IMR-90 (cell line): ENCODE results near the gene UBR1. TPM values are rescaled to one million over a fixed set of nuclear protein-coding genes. Genes with fewer than 3 reads are reported as not detected.

Experiments used
- ATAC-seq: fragments of 200-7000 bp; cut with Tn5 transposase; 2 replicates; pipeline ENCODE4 v1.9.1; 2020; ENCODE audit warnings: low read depth, mild to moderate bottlenecking, moderate library complexity
- BruUV-seq: library from RNA; stranded (reverse); fragments of 400-500 nt; replicated peaks from 2 replicates; lab custom pipeline; 2021; lab: Mats Ljungman, UMichigan
- CTCF ChIA-PET: fragments of 300-600 bp; formaldehyde crosslinking; extraction: SDS; loops from one replicate; lab custom pipeline; 2021; ENCODE audit warnings: antibody characterized with exemption; lab: Yijun Ruan, JAX
- POLR2A ChIA-PET: fragments of 300-600 bp; sonication (Branson Sonifier 250); formaldehyde crosslinking; loops from one replicate; lab custom pipeline; 2022; ENCODE audit warnings: antibody characterized with exemption; ENCODE audit not compliant: unreplicated experiment; lab: Charles Lee
- DNase-seq: peaks from one replicate; pipeline ENCODE4 v3.0.0; 2013
- H2AFZ ChIP-seq: replicated peaks from 2 replicates; pipeline ENCODE3; 2013; ENCODE audit warnings: low read length, mild to moderate bottlenecking; ENCODE audit not compliant: poor library complexity
- H2AK5ac ChIP-seq: 2 replicates; pipeline ENCODE4 v1.6.1; 2013; ENCODE audit warnings: low read depth, low read length, inconsistent platforms
- H2AK9ac ChIP-seq: replicated peaks from 2 replicates; pipeline ENCODE3; 2013; ENCODE audit warnings: mild to moderate bottlenecking, low read depth, low read length, moderate library complexity; ENCODE audit not compliant: poor library complexity
- H2BK120ac ChIP-seq: 2 replicates; pipeline ENCODE4 v1.6.1; 2013; ENCODE audit warnings: low read depth, low read length, inconsistent platforms
- H2BK15ac ChIP-seq: 3 replicates; pipeline ENCODE4 v1.6.1; 2013; ENCODE audit warnings: low read depth, low read length, inconsistent platforms
- H2BK20ac ChIP-seq: 2 replicates; pipeline ENCODE4 v1.6.1; 2013; ENCODE audit warnings: low read depth, mild to moderate bottlenecking, inconsistent platforms, low read length, moderate library complexity
- H2BK5ac ChIP-seq: 2 replicates; pipeline ENCODE4 v1.6.1; 2013; ENCODE audit warnings: mild to moderate bottlenecking, low read depth, low read length, inconsistent platforms; ENCODE audit not compliant: poor library complexity, severe bottlenecking
- H3K14ac ChIP-seq: replicated peaks from 2 replicates; pipeline ENCODE4 v1.6.1; 2013; ENCODE audit warnings: low read depth, low read length, inconsistent platforms
- H3K18ac ChIP-seq: 2 replicates; pipeline ENCODE4 v1.6.1; 2013; ENCODE audit warnings: low read depth, low read length, control low read depth
- H3K23ac ChIP-seq: 2 replicates; pipeline ENCODE4 v1.6.1; 2013; ENCODE audit warnings: low read depth, low read length, inconsistent platforms
- H3K27ac ChIP-seq: 2 replicates; pipeline ENCODE4 v1.5.1; 2013; ENCODE audit warnings: mild to moderate bottlenecking, control low read depth, low read length; ENCODE audit not compliant: insufficient read depth
- H3K27me3 ChIP-seq: 2 replicates; pipeline ENCODE4 v1.6.1; 2013; ENCODE audit warnings: low read length; ENCODE audit not compliant: control insufficient read depth, insufficient read depth
- H3K36me3 ChIP-seq: 2 replicates; pipeline ENCODE4 v1.6.1; 2013; ENCODE audit warnings: low read length, mixed read lengths; ENCODE audit not compliant: control insufficient read depth, insufficient read depth
- H3K4ac ChIP-seq: 2 replicates; pipeline ENCODE4 v1.6.1; 2013; ENCODE audit warnings: low read depth, low read length, inconsistent platforms
- H3K4me1 ChIP-seq: 2 replicates; pipeline ENCODE4 v1.6.1; 2013; ENCODE audit warnings: low read length, mixed read lengths; ENCODE audit not compliant: control insufficient read depth, insufficient read depth
- H3K4me2 ChIP-seq: 2 replicates; pipeline ENCODE4 v1.6.1; 2013; ENCODE audit warnings: low read depth, mild to moderate bottlenecking, control low read depth, low read length, moderate library complexity
- H3K4me3 ChIP-seq: 2 replicates; pipeline ENCODE4 v1.5.1; 2013; ENCODE audit warnings: low read depth, mild to moderate bottlenecking, control low read depth, low read length, moderate library complexity; ENCODE audit not compliant: insufficient read depth
- H3K56ac ChIP-seq: 2 replicates; pipeline ENCODE4 v1.6.1; 2013; ENCODE audit warnings: low read length, inconsistent platforms; ENCODE audit not compliant: insufficient read depth; ENCODE audit errors: extremely low read depth
- H3K79me1 ChIP-seq, 2 experiments: 2 replicates each; pipeline ENCODE4 v1.6.1; 2013; ENCODE audit warnings: low read length in 2 of 2, inconsistent platforms in 1 of 2, low read depth in 1 of 2
- H3K9ac ChIP-seq: 2 replicates; pipeline ENCODE4 v1.6.1; 2013; ENCODE audit warnings: low read depth, low read length, control low read depth
- H3K9me1 ChIP-seq: 2 replicates; pipeline ENCODE4 v1.6.1; 2013; ENCODE audit warnings: low read length, inconsistent platforms; ENCODE audit not compliant: insufficient read depth
- H3K9me3 ChIP-seq: 2 replicates; pipeline ENCODE4 v1.6.1; 2013; ENCODE audit warnings: low read length; ENCODE audit not compliant: control insufficient read depth, insufficient read depth
- H4K20me1 ChIP-seq: 2 replicates; pipeline ENCODE4 v1.6.1; 2013; ENCODE audit warnings: low read length, inconsistent platforms; ENCODE audit not compliant: insufficient read depth
- H4K5ac ChIP-seq: 2 replicates; pipeline ENCODE4 v1.6.1; 2013; ENCODE audit warnings: mild to moderate bottlenecking, low read depth, low read length, control low read depth
- H4K8ac ChIP-seq, 2 experiments: 2 replicates each; pipeline ENCODE4 v1.6.1; 2013; ENCODE audit warnings: low read depth in 2 of 2, low read length in 2 of 2, control low read depth in 1 of 2, inconsistent platforms in 1 of 2
- H4K91ac ChIP-seq: 2 replicates; pipeline ENCODE4 v1.6.1; 2013; ENCODE audit warnings: low read depth, low read length, inconsistent platforms; ENCODE audit not compliant: insufficient read depth
- BHLHE40 ChIP-seq: fragments of 150-350 bp; IDR thresholded peaks from 2 replicates; pipeline ENCODE4 v1.6.1; 2016; ENCODE audit warnings: mild to moderate bottlenecking, low read depth, low read length
- CEBPB ChIP-seq: IDR thresholded peaks from 2 replicates; pipeline ENCODE4 v1.6.1; 2012; ENCODE audit warnings: low read depth, low read length, improper control_type of control experiment
- CHD1 ChIP-seq: IDR thresholded peaks from 2 replicates; pipeline ENCODE4 v1.6.1; 2012; ENCODE audit warnings: low read depth, low read length, improper control_type of control experiment
- CTCF ChIP-seq: conservative IDR thresholded peaks from 2 replicates; pipeline ENCODE4 v1.5.1; 2012; ENCODE audit warnings: mild to moderate bottlenecking, low read depth, low read length, improper control_type of control experiment
- FOS ChIP-seq: fragments of 150-350 bp; IDR thresholded peaks from 2 replicates; pipeline ENCODE4 v1.6.1; 2016; ENCODE audit warnings: low read depth, low read length
- MAFK ChIP-seq: IDR thresholded peaks from 2 replicates; pipeline ENCODE4 v1.6.1; 2012; ENCODE audit warnings: low read depth, low read length, improper control_type of control experiment
- MAZ ChIP-seq: IDR thresholded peaks from 2 replicates; pipeline ENCODE4 v1.6.1; 2012; ENCODE audit warnings: low read depth, mild to moderate bottlenecking, low read length, improper control_type of control experiment, moderate library complexity, borderline replicate concordance
- MXI1 ChIP-seq: IDR thresholded peaks from 2 replicates; pipeline ENCODE4 v1.6.1; 2012; ENCODE audit warnings: low read depth, mild to moderate bottlenecking, low read length, moderate library complexity, borderline replicate concordance
- NFE2L2 ChIP-seq: fragments of 150-350 bp; IDR thresholded peaks from 2 replicates; pipeline ENCODE4 v1.6.1; 2016; ENCODE audit warnings: low read depth, mild to moderate bottlenecking, low read length
- POLR2A ChIP-seq: IDR thresholded peaks from 2 replicates; pipeline ENCODE4 v1.6.1; 2012; ENCODE audit warnings: mild to moderate bottlenecking, low read depth, low read length
- RAD21 ChIP-seq: IDR thresholded peaks from 2 replicates; pipeline ENCODE4 v1.6.1; 2012; ENCODE audit warnings: low read length, improper control_type of control experiment
- RCOR1 ChIP-seq: IDR thresholded peaks from 2 replicates; pipeline ENCODE4 v1.6.1; 2012; ENCODE audit warnings: mild to moderate bottlenecking, low read length, improper control_type of control experiment; ENCODE audit not compliant: insufficient replicate concordance
- RFX5 ChIP-seq: IDR thresholded peaks from 2 replicates; pipeline ENCODE4 v1.8.0; 2012; ENCODE audit warnings: low read depth, mild to moderate bottlenecking, low read length, moderate library complexity
- SMC3 ChIP-seq: fragments of 150-350 bp; IDR thresholded peaks from 2 replicates; pipeline ENCODE4 v1.6.1; 2016; ENCODE audit warnings: low read depth, mild to moderate bottlenecking, antibody characterized with exemption, low read length, moderate library complexity
- USF2 ChIP-seq: fragments of 150-350 bp; IDR thresholded peaks from 2 replicates; pipeline ENCODE4 v1.6.1; 2017; ENCODE audit warnings: mild to moderate bottlenecking, antibody characterized with exemption, low read length, low read depth
- WGBS, 2 experiments: methylation state at CpG; one replicate each; pipeline versions ENCODE4 v1.1.5 to v1.1.7; 2013; ENCODE audit warnings: missing lambda C conversion rate in 2 of 2; ENCODE audit not compliant: insufficient read length in 1 of 2; ENCODE audit errors: extremely low coverage in 2 of 2; 5-methylcytosine and 5-hydroxymethylcytosine counted together
- dilution Hi-C: fragments of 300-500 bp; cut with HindIII; formaldehyde crosslinking; loops from one replicate; pipeline ENCODE4 v1.14.3; 2018; ENCODE audit warnings: low sequenced_read_pairs; ENCODE audit not compliant: unreplicated experiment
- in situ Hi-C: fragments of 300-500 bp; cut with MboI; formaldehyde crosslinking; loops from 3 replicates; pipeline ENCODE4 v1.14.3; 2019; ENCODE audit warnings: low sequenced_read_pairs, inconsistent platforms, mixed read lengths
- intact Hi-C: fragments of 100-400 bp; cut with micrococcal nuclease; formaldehyde crosslinking; loops from 2 replicates; pipeline ENCODE4 v1.10.0; 2022
- polyA plus RNA-seq, 3 experiments: library from polyadenylated mRNA; depleted of rRNA; stranded (reverse); fragments of >200 nt; gene quantifications; 2 replicates each; pipeline ENCODE4 v1.2.3, GENCODE V29; 2012; ENCODE audit warnings: low replicate concordance in 1 of 3
- total RNA-seq: library from RNA; depleted of rRNA; stranded (reverse); fragments of >200 nt; gene quantifications from 2 replicates; pipeline ENCODE4 v1.2.3, GENCODE V29; 2012
- TF ChIP-seq, protein P1 (sequence below): fragments of 150-350 bp; IDR thresholded peaks from 2 replicates; pipeline ENCODE4 v1.6.1; 2016; ENCODE audit warnings: low read depth, mild to moderate bottlenecking, low read length, moderate library complexity, borderline replicate concordance

Gene UBR1
- total and polyA plus RNA-seq, 2 of the 4 experiments (the other 2 are of a cell fraction), result 6.5 to 30.1 TPM

DNA sequence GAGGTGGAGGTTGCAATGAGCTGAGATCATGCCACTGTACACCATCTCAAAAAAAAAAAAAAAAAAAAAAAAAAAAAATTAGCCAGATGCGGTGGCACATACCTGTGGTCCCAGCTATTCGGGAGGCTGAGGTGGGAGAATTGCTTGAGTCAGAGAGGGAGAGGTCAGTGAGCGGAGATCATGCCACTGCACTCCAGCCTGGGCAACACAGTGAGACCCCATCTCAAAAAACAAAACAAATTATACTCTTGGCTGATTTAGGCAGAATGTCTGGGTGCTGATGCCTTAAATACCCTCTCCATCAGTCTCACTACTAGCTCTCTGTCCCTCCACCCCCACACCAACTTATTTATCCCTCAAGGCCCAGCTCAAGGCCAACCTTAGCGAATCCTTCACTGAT, 14.0 kb downstream of the UBR1 start:
- ChIA-PET POLR2A (interaction anchor here (0.6 kb wide), 1 partner anchor 24 kb away, joined by 3 read pairs; no protein-coding TSS in a partner anchor), CTCF (no interaction called here)
- BruUV-seq, result no TSS peak
- H2BK5ac ChIP-seq, result no peak overlapping the region
- H2BK15ac ChIP-seq, result no peak overlapping the region
- H3K56ac ChIP-seq, result no peak overlapping the region
- peaks cover 24% of the 10 kb centered on the region for H4K20me1 ChIP-seq
- no CpG with 5 or more reads among the region's 4 CpGs for WGBS, 2 experiments
- in situ Hi-C loops, result no loop called here
- ATAC-seq, result no peak
- H3K79me1 ChIP-seq, result peaks cover 3 to 58% of the 10 kb centered on the region in 2 experiments; a peak in 3 of 4 replicates
- H3K27me3 ChIP-seq, result no peaks in the 10 kb centered on the region
- 0 out of 2 replicates have a peak overlapping the region, but pooled peaks have one; percentile 4 for H2AK5ac ChIP-seq
- peak overlapping the region; percentile 29; the same call in 1 of the 2 replicates for H3K27ac ChIP-seq
- H3K9me3 ChIP-seq, result no peaks in the 10 kb centered on the region
- peaks cover 13% of the 10 kb centered on the region; the same call in 1 of the 2 replicates for H3K9me1 ChIP-seq
- H3K4ac ChIP-seq, result no peak overlapping the region
- H3K4me2 ChIP-seq, result no peak overlapping the region
- dilution Hi-C loops, result no loop called here
- peaks cover 2% of the 10 kb centered on the region; the same call in 1 of the 2 replicates for H3K36me3 ChIP-seq
- 0 out of 2 replicates have a peak overlapping the region, but pooled peaks have one; percentile 29 for H3K14ac ChIP-seq
- no peak overlapping the region for H2BK20ac ChIP-seq
- H2AK9ac ChIP-seq, result no peak overlapping the region
- H2BK120ac ChIP-seq, result no peak overlapping the region
- H4K5ac ChIP-seq, result no peak overlapping the region
- DNase-seq, result no peak
- no peak for TF ChIP-seq FOS
- no peak for TF ChIP-seq RFX5
- TF ChIP-seq RCOR1, result no peak
- TF ChIP-seq POLR2A, result no peak
- no peak for TF ChIP-seq CHD1
- no peak for TF ChIP-seq MAZ
- TF ChIP-seq SMC3, result no peak
- TF ChIP-seq USF2, result no peak
- TF ChIP-seq MXI1, result no peak
- no peak for TF ChIP-seq RAD21
- no peak for TF ChIP-seq CTCF
- TF ChIP-seq BHLHE40, result no peak
- TF ChIP-seq, protein P1, sequence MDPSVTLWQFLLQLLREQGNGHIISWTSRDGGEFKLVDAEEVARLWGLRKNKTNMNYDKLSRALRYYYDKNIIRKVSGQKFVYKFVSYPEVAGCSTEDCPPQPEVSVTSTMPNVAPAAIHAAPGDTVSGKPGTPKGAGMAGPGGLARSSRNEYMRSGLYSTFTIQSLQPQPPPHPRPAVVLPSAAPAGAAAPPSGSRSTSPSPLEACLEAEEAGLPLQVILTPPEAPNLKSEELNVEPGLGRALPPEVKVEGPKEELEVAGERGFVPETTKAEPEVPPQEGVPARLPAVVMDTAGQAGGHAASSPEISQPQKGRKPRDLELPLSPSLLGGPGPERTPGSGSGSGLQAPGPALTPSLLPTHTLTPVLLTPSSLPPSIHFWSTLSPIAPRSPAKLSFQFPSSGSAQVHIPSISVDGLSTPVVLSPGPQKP, result no peak
- TF ChIP-seq CEBPB, result no peak
- no peak for TF ChIP-seq MAFK
- no peak for TF ChIP-seq NFE2L2
- H3K4me3 ChIP-seq, result no peak overlapping the region
- H3K23ac ChIP-seq, result 0 out of 2 replicates have a peak overlapping the region, but pooled peaks have one; percentile 5
- H4K91ac ChIP-seq, result no peak overlapping the region
- H3K9ac ChIP-seq, result no peak overlapping the region
- intact Hi-C loops, result loop anchor here (10.0 kb wide), 1 partner anchor 93 kb away; the partner anchor contains the start of gene CCNDBP1
- H4K8ac ChIP-seq, result no peak overlapping the region
- H3K4me1 ChIP-seq, result peaks cover 13% of the 10 kb centered on the region
- H3K18ac ChIP-seq, result no peak overlapping the region; the same call in 1 of the 2 replicates
- H2AFZ ChIP-seq, result no peak overlapping the region
